ENCODE data around the gene MAML2. TPM values are rescaled to one million over a fixed set of nuclear protein-coding genes. Genes with fewer than 3 reads are reported as not detected.

The MAML2 gene
- total RNA-seq, 1 donor, result 48.2 TPM

GRCh38 chr11:96063053-96063452, 279.9 kb downstream of the MAML2 start:
- H3K4me1 ChIP-seq (ENCODE audit: insufficient read depth, low read length), result no peaks in the 10 kb centered on the region
- H3K27me3 ChIP-seq (ENCODE audit: insufficient read depth, low read length), result no peaks in the 10 kb centered on the region
- no peak overlapping the region for H3K4me3 ChIP-seq (ENCODE audit: low read length)
- no peaks in the 10 kb centered on the region for H3K9me3 ChIP-seq (ENCODE audit: low read depth, low read length)

- Histone ChIP-seq H3K4me3 (ENCODE audit: low read length) (no peak overlapping the region), H3K9me3 (ENCODE audit: low read depth, low read length) (no peaks in the 10 kb centered on the region), H3K4me1 (ENCODE audit: insufficient read depth, low read length) (no peaks in the 10 kb centered on the region), H3K27me3 (ENCODE audit: insufficient read depth, low read length) (no peaks in the 10 kb centered on the region)
Measured at GRCh38 chr11:96062134-96062533, 280.9 kb downstream of the MAML2 start.

- Histone ChIP-seq H3K27me3 (ENCODE audit: insufficient read depth, low read length) (no peaks in the 10 kb centered on the region), H3K4me3 (ENCODE audit: low read length) (no peak overlapping the region), H3K9me3 (ENCODE audit: low read depth, low read length) (no peaks in the 10 kb centered on the region), H3K4me1 (ENCODE audit: insufficient read depth, low read length) (no peaks in the 10 kb centered on the region)
Measured at GRCh38 chr11:96061730-96062129, 281.3 kb downstream of the MAML2 start.

- H3K4me1 ChIP-seq (ENCODE audit: insufficient read depth, low read length), result no peaks in the 10 kb centered on the region
- no peak overlapping the region for H3K4me3 ChIP-seq (ENCODE audit: low read length)
- H3K9me3 ChIP-seq (ENCODE audit: low read depth, low read length), result no peaks in the 10 kb centered on the region
- H3K27me3 ChIP-seq (ENCODE audit: insufficient read depth, low read length), result no peaks in the 10 kb centered on the region
Measured at GRCh38 chr11:96061069-96061468, 281.9 kb downstream of the MAML2 start.

GRCh38 chr11:96057502-96057901, 285.5 kb downstream of the MAML2 start:
- Histone ChIP-seq H3K9me3 (ENCODE audit: low read depth, low read length) (no peaks in the 10 kb centered on the region), H3K4me3 (ENCODE audit: low read length) (no peak overlapping the region), H3K4me1 (ENCODE audit: insufficient read depth, low read length) (peaks cover 8% of the 10 kb centered on the region), H3K27me3 (ENCODE audit: insufficient read depth, low read length) (no peaks in the 10 kb centered on the region)

- Histone ChIP-seq H3K4me1 (ENCODE audit: insufficient read depth, low read length) (peaks cover 8% of the 10 kb centered on the region), H3K27me3 (ENCODE audit: insufficient read depth, low read length) (no peaks in the 10 kb centered on the region), H3K4me3 (ENCODE audit: low read length) (no peak overlapping the region), H3K9me3 (ENCODE audit: low read depth, low read length) (no peaks in the 10 kb centered on the region)
Measured at GRCh38 chr11:96056576-96056975, 286.4 kb downstream of the MAML2 start.

GRCh38 chr11:96055706-96056387, 287.1 kb downstream of the MAML2 start:
- Histone ChIP-seq H3K4me1 (ENCODE audit: insufficient read depth, low read length) (peaks cover 8% of the 10 kb centered on the region), H3K9me3 (ENCODE audit: low read depth, low read length) (no peaks in the 10 kb centered on the region), H3K27me3 (ENCODE audit: insufficient read depth, low read length) (no peaks in the 10 kb centered on the region), H3K4me3 (ENCODE audit: low read length) (no peak overlapping the region)

GRCh38 chr11:96054870-96055705, 287.9 kb downstream of the MAML2 start:
- no peaks in the 10 kb centered on the region for H3K9me3 ChIP-seq (ENCODE audit: low read depth, low read length)
- H3K4me3 ChIP-seq (ENCODE audit: low read length), result no peak overlapping the region
- peaks cover 8% of the 10 kb centered on the region for H3K4me1 ChIP-seq (ENCODE audit: insufficient read depth, low read length)
- H3K27me3 ChIP-seq (ENCODE audit: insufficient read depth, low read length), result no peaks in the 10 kb centered on the region

- H3K27me3 ChIP-seq (ENCODE audit: insufficient read depth, low read length), result no peaks in the 10 kb centered on the region
- peaks cover 8% of the 10 kb centered on the region for H3K4me1 ChIP-seq (ENCODE audit: insufficient read depth, low read length)
- H3K4me3 ChIP-seq (ENCODE audit: low read length), result no peak overlapping the region
- no peaks in the 10 kb centered on the region for H3K9me3 ChIP-seq (ENCODE audit: low read depth, low read length)
Measured at GRCh38 chr11:96052921-96053651, 289.9 kb downstream of the MAML2 start.

- H3K9me3 ChIP-seq (ENCODE audit: low read depth, low read length), result no peaks in the 10 kb centered on the region
- H3K4me3 ChIP-seq (ENCODE audit: low read length), result no peak overlapping the region
- H3K4me1 ChIP-seq (ENCODE audit: insufficient read depth, low read length), result peaks cover 8% of the 10 kb centered on the region
- H3K27me3 ChIP-seq (ENCODE audit: insufficient read depth, low read length), result no peaks in the 10 kb centered on the region
Measured at GRCh38 chr11:96051820-96052219, 291.2 kb downstream of the MAML2 start.

- H3K4me3 ChIP-seq (ENCODE audit: low read length), result no peak overlapping the region
- no peaks in the 10 kb centered on the region for H3K9me3 ChIP-seq (ENCODE audit: low read depth, low read length)
- no peaks in the 10 kb centered on the region for H3K27me3 ChIP-seq (ENCODE audit: insufficient read depth, low read length)
- H3K4me1 ChIP-seq (ENCODE audit: insufficient read depth, low read length), result peaks cover 8% of the 10 kb centered on the region
Measured at GRCh38 chr11:96050435-96051182, 292.4 kb downstream of the MAML2 start.

GRCh38 chr11:96049426-96049825, 293.6 kb downstream of the MAML2 start:
- Histone ChIP-seq H3K4me3 (ENCODE audit: low read length) (no peak overlapping the region), H3K4me1 (ENCODE audit: insufficient read depth, low read length) (peaks cover 8% of the 10 kb centered on the region), H3K27me3 (ENCODE audit: insufficient read depth, low read length) (no peaks in the 10 kb centered on the region), H3K9me3 (ENCODE audit: low read depth, low read length) (no peaks in the 10 kb centered on the region)

GRCh38 chr11:96045622-96046456, 297.2 kb downstream of the MAML2 start:
- H3K4me3 ChIP-seq (ENCODE audit: low read length), result no peak overlapping the region
- no peaks in the 10 kb centered on the region for H3K27me3 ChIP-seq (ENCODE audit: insufficient read depth, low read length)
- H3K4me1 ChIP-seq (ENCODE audit: insufficient read depth, low read length), result no peaks in the 10 kb centered on the region
- no peaks in the 10 kb centered on the region for H3K9me3 ChIP-seq (ENCODE audit: low read depth, low read length)

- H3K4me3 ChIP-seq (ENCODE audit: low read length), result no peak overlapping the region
- no peaks in the 10 kb centered on the region for H3K9me3 ChIP-seq (ENCODE audit: low read depth, low read length)
- H3K4me1 ChIP-seq (ENCODE audit: insufficient read depth, low read length), result no peaks in the 10 kb centered on the region
- H3K27me3 ChIP-seq (ENCODE audit: insufficient read depth, low read length), result no peaks in the 10 kb centered on the region
Measured at GRCh38 chr11:96044747-96045146, 298.2 kb downstream of the MAML2 start.

Measured in mononuclear cell (primary cell).